ENCODE measurements around the gene MCTP1. TPM values are rescaled to one million over a fixed set of nuclear protein-coding genes. Genes with fewer than 3 reads are reported as not detected.

The MCTP1 gene
- total RNA-seq, 1 donor from 2014 or later: 3.7 TPM

DNA sequence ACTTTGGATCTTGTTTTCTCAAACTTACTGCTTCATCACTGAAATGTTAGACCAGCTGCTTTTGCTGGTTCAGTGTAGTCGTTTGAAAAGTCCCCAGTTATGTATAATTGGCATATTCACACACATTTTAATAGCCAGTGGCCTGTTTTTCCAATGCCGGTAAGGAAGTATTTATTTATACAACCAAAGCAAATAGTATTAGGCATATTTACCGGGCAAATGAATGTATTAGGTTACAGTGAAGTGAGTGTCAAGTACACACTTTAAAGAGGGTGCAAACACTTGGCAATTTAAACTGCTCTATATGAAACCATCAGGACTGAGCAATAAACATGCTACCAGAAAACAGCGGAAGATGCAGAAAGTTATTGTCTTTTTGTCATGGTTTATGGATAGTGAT, 242.9 kb downstream of the MCTP1 start:
- no peak overlapping the region for H2AFZ ChIP-seq (replicated peaks)
- H3K4me3 ChIP-seq: no peak overlapping the region
- no peaks in the 10 kb centered on the region for H4K20me1 ChIP-seq (ENCODE audit: low read depth)
- H3F3A ChIP-seq (ENCODE audit: low read depth): no peaks in the 10 kb centered on the region
- H3K36me3 ChIP-seq: no peaks in the 10 kb centered on the region
- no peaks in the 10 kb centered on the region for H3K9me3 Mint-ChIP-seq
- H3K79me2 ChIP-seq (ENCODE audit: low read depth): no peaks in the 10 kb centered on the region
- TF ChIP-seq EZH2phosphoT487 (IDR thresholded peaks at IDR 0.05) (no peak), EZH2 (IDR thresholded peaks at IDR 0.05) (no peak)
- TF ChIP-seq, protein P1, sequence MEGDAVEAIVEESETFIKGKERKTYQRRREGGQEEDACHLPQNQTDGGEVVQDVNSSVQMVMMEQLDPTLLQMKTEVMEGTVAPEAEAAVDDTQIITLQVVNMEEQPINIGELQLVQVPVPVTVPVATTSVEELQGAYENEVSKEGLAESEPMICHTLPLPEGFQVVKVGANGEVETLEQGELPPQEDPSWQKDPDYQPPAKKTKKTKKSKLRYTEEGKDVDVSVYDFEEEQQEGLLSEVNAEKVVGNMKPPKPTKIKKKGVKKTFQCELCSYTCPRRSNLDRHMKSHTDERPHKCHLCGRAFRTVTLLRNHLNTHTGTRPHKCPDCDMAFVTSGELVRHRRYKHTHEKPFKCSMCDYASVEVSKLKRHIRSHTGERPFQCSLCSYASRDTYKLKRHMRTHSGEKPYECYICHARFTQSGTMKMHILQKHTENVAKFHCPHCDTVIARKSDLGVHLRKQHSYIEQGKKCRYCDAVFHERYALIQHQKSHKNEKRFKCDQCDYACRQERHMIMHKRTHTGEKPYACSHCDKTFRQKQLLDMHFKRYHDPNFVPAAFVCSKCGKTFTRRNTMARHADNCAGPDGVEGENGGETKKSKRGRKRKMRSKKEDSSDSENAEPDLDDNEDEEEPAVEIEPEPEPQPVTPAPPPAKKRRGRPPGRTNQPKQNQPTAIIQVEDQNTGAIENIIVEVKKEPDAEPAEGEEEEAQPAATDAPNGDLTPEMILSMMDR (IDR thresholded peaks at IDR 0.05): no peak
- no peaks in the 10 kb centered on the region for H3K27me3 ChIP-seq
- no peaks in the 10 kb centered on the region for H3K27me3 Mint-ChIP-seq (ENCODE audit: insufficient read depth, low read depth)
- H3K4me1 Mint-ChIP-seq: peaks cover 23% of the 10 kb centered on the region
- no peak overlapping the region for H3K27ac Mint-ChIP-seq
- no peak overlapping the region for H3K4me3 Mint-ChIP-seq
- no peak for DNase-seq (ENCODE audit: low spot score)
- H3K4me2 ChIP-seq: no peak overlapping the region
- H3K9ac ChIP-seq: no peak overlapping the region
- no peak overlapping the region for H3K27ac ChIP-seq
- no peaks in the 10 kb centered on the region for H3K9me3 ChIP-seq (ENCODE audit: low read depth)
- no peaks in the 10 kb centered on the region for H3K4me1 ChIP-seq
- H3K36me3 Mint-ChIP-seq: no peaks in the 10 kb centered on the region

DNA sequence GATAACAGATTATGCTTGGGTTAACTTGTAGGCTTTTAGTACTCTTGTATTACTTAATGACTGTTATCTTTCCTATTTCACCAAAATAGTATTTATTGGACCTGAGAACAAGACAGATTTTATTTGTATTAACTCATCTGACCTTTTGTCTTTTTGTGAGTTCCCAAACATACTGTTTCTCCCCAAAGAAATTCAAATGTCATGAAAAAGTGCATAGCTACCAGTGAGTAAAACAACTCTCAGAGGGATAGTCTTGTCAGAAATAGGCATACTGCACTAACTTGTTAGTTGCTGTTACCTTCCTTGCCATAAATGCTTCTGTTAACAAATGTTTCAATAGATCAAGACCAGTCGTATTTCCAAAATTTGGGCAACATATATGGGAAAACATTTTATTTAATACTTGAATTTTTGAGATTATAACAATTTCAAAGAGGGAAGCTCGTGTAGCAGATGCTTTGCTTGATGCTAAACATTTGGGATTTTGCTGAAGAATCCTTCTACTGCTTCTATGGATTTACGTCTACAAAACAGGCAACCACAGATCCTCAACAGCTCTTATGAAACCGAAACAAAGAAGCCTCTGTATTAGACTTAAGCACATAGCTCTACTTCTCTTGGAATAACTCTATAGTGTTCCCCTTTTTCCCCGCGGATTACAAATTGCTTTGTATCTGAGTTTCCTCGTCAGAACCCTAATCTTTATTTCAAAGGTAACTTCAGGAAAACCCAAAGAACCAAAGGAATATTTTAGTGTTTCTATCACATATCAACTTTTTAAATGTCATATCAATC, 248.8 kb downstream of the MCTP1 start:
- TF ChIP-seq EZH2 (IDR thresholded peaks at IDR 0.05): no peak
- TF ChIP-seq EZH2phosphoT487 (IDR thresholded peaks at IDR 0.05): no peak
- TF ChIP-seq, protein P1 (IDR thresholded peaks at IDR 0.05): no peak
- Histone ChIP-seq H3F3A (ENCODE audit: low read depth) (no peaks in the 10 kb centered on the region), H2AFZ (replicated peaks) (no peak overlapping the region), H3K4me2 (no peak overlapping the region), H3K36me3 (no peaks in the 10 kb centered on the region), H3K9me3 (ENCODE audit: low read depth) (no peaks in the 10 kb centered on the region), H3K4me1 (no peaks in the 10 kb centered on the region), H4K20me1 (ENCODE audit: low read depth) (no peaks in the 10 kb centered on the region), H3K27ac (no peak overlapping the region), H3K4me3 (no peak overlapping the region), H3K79me2 (ENCODE audit: low read depth) (no peaks in the 10 kb centered on the region), H3K9ac (no peak overlapping the region), H3K27me3 (no peaks in the 10 kb centered on the region)
- H3K4me3 Mint-ChIP-seq: no peak overlapping the region
- no peaks in the 10 kb centered on the region for H3K4me1 Mint-ChIP-seq
- no peaks in the 10 kb centered on the region for H3K27me3 Mint-ChIP-seq (ENCODE audit: insufficient read depth, low read depth)
- no peaks in the 10 kb centered on the region for H3K36me3 Mint-ChIP-seq
- no peak for DNase-seq (ENCODE audit: low spot score)
- H3K27ac Mint-ChIP-seq: no peak overlapping the region
- peaks cover 16% of the 10 kb centered on the region for H3K9me3 Mint-ChIP-seq

DNA sequence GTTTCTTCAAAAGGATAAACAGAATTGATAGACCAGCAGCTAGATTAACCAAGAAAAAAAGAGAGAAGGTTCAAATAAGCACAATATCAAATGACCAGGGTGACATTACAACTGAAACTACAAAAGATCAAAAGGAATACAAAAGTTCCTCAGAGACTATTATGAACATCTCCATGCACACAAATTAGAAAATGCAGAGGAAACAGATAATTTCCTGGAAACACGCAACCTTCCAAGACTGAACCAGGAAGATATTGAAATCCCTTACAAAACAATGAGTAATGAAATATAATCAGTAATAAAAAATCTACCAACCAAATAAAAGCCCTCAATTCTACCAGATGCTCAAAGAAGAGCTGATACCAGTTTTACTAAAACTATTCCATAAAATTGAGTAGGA, 252.1 kb downstream of the MCTP1 start:
- H3K27me3 Mint-ChIP-seq (ENCODE audit: insufficient read depth, low read depth): no peaks in the 10 kb centered on the region
- TF ChIP-seq, protein P1 (IDR thresholded peaks at IDR 0.05): no peak
- TF ChIP-seq EZH2phosphoT487 (IDR thresholded peaks at IDR 0.05): no peak
- no peak for TF ChIP-seq EZH2 (IDR thresholded peaks at IDR 0.05)
- Histone ChIP-seq H2AFZ (replicated peaks) (no peak overlapping the region), H3K4me1 (no peaks in the 10 kb centered on the region), H3K27ac (no peak overlapping the region), H3F3A (ENCODE audit: low read depth) (no peaks in the 10 kb centered on the region), H3K36me3 (no peaks in the 10 kb centered on the region), H4K20me1 (ENCODE audit: low read depth) (no peaks in the 10 kb centered on the region), H3K9me3 (ENCODE audit: low read depth) (no peaks in the 10 kb centered on the region), H3K4me3 (no peak overlapping the region), H3K9ac (no peak overlapping the region), H3K4me2 (no peak overlapping the region), H3K79me2 (ENCODE audit: low read depth) (no peaks in the 10 kb centered on the region), H3K27me3 (no peaks in the 10 kb centered on the region)
- H3K4me1 Mint-ChIP-seq: no peaks in the 10 kb centered on the region
- no peaks in the 10 kb centered on the region for H3K36me3 Mint-ChIP-seq
- no peak for DNase-seq (ENCODE audit: low spot score)
- H3K4me3 Mint-ChIP-seq: no peak overlapping the region
- H3K9me3 Mint-ChIP-seq: peaks cover 16% of the 10 kb centered on the region
- no peak overlapping the region for H3K27ac Mint-ChIP-seq

Measured in neural progenitor cell (in vitro differentiated cells).